B cell (primary cell): ENCODE data around the gene DDX60. TPM values are rescaled to one million over a fixed set of nuclear protein-coding genes. Genes with fewer than 3 reads are reported as not detected.

Source experiments
- ATAC-seq: fragments of 200-7000 bp; cut with Tn5 transposase; one replicate; pipeline ENCODE4 v1.10.0; 2021; ENCODE audit warnings: low read depth, mild to moderate bottlenecking, moderate number of reproducible peaks, moderate library complexity
- CTCF ChIA-PET: fragments of 350-600 bp; sonication (Branson Sonifier 250); formaldehyde crosslinking; loops from one replicate; lab custom pipeline; 2021; ENCODE audit warnings: antibody characterized with exemption, inconsistent platforms; lab: Charles Lee
- POLR2A ChIA-PET: fragments of 350-600 bp; sonication (Branson Sonifier 250); formaldehyde crosslinking; loops from one replicate; lab custom pipeline; 2021; ENCODE audit warnings: antibody characterized with exemption; lab: Charles Lee
- DNase-seq: peaks from one replicate; pipeline ENCODE4 v3.0.0; 2013
- H2AFZ ChIP-seq: 2 replicates; pipeline ENCODE4 v1.6.1; 2012; ENCODE audit warnings: mild to moderate bottlenecking, low read depth, low read length; ENCODE audit not compliant: insufficient read depth, poor library complexity, severe bottlenecking
- H3K27ac ChIP-seq, 2 donors: 1 replicate in 1 of 2; 2 replicates in 1 of 2; pipeline ENCODE4 v1.5.1; 2012 to 2013; ENCODE audit warnings: low read length in 2 of 2, mild to moderate bottlenecking in 2 of 2, moderate library complexity in 1 of 2
- H3K27me3 ChIP-seq, 4 experiments: fragments of 200-600 bp in 1 of 4; sonication (generic) in 1 of 4; replicated peaks in 1 of 4; 1 replicate in 2 of 4; 2 replicates in 2 of 4; pipeline versions ENCODE4 v1.6.1 to v1.7.0; 2013 to 2016; ENCODE audit warnings: low read length in 3 of 4, mild to moderate bottlenecking in 2 of 4, mixed read lengths in 1 of 4, moderate library complexity in 1 of 4; ENCODE audit not compliant: insufficient read depth in 4 of 4, control insufficient read depth in 3 of 4; ENCODE audit errors: control extremely low read depth in 1 of 4
- H3K36me3 ChIP-seq, 2 experiments: replicated peaks in 1 of 2; 1 replicate in 1 of 2; 2 replicates in 1 of 2; pipeline versions ENCODE4 v1.6.1 to v1.7.1; 2013; ENCODE audit warnings: low read length in 1 of 2; ENCODE audit not compliant: insufficient read depth in 2 of 2, control insufficient read depth in 1 of 2; ENCODE audit errors: control extremely low read depth in 1 of 2, extremely low read depth in 1 of 2
- H3K4me1 ChIP-seq, 2 donors: fragments of 200-600 bp in 1 of 2; sonication (generic) in 1 of 2; 1 replicate in 1 of 2; 2 replicates in 1 of 2; pipeline versions ENCODE4 v1.5.1 to v1.6.1; 2013 to 2017; ENCODE audit warnings: low read length in 2 of 2; ENCODE audit not compliant: control insufficient read depth in 2 of 2, insufficient read depth in 2 of 2
- H3K4me2 ChIP-seq: replicated peaks from 2 replicates; pipeline ENCODE3; 2012; ENCODE audit warnings: mild to moderate bottlenecking, low read depth, low read length; ENCODE audit not compliant: poor library complexity, severe bottlenecking
- H3K4me3 ChIP-seq, 5 experiments: fragments of 200-600 bp in 1 of 5; sonication (generic) in 1 of 5; 1 replicate in 3 of 5; 2 replicates in 2 of 5; pipeline versions ENCODE4 v1.5.1 to v1.7.0; 2011 to 2016; ENCODE audit warnings: low read length in 4 of 5, mild to moderate bottlenecking in 4 of 5, low read depth in 2 of 5, control low read depth in 1 of 5, moderate library complexity in 1 of 5; ENCODE audit not compliant: insufficient read depth in 1 of 5; ENCODE audit errors: control extremely low read depth in 1 of 5, extremely low read depth in 1 of 5
- H3K79me2 ChIP-seq: fragments of 200-600 bp; sonication (generic); one replicate; pipeline ENCODE4 v1.6.0; 2016; ENCODE audit warnings: low read length; ENCODE audit not compliant: control insufficient read depth, insufficient read depth
- H3K9ac ChIP-seq: fragments of 200-600 bp; sonication (generic); 2 replicates; pipeline ENCODE4 v1.6.1; 2017; ENCODE audit warnings: mild to moderate bottlenecking, low read length, moderate library complexity
- H3K9me3 ChIP-seq, 3 donors: one replicate each; pipeline versions ENCODE4 v1.6.1 to v1.7.1; 2013; ENCODE audit warnings: low read length in 2 of 3; ENCODE audit not compliant: control insufficient read depth in 2 of 3, insufficient read depth in 1 of 3; ENCODE audit errors: control extremely low read depth in 1 of 3
- H4K20me1 ChIP-seq: 2 replicates; pipeline ENCODE4 v1.6.0; 2012; ENCODE audit warnings: mild to moderate bottlenecking, low read length; ENCODE audit not compliant: insufficient read depth, control insufficient read depth, poor library complexity, severe bottlenecking
- H3K27ac Mint-ChIP-seq: one replicate; pipeline ENCODE4 v1.8.0; 2021; ENCODE audit warnings: mixed read lengths
- H3K27me3 Mint-ChIP-seq: one replicate; pipeline ENCODE4 v1.8.0; 2021; ENCODE audit warnings: mixed read lengths
- H3K4me1 Mint-ChIP-seq: one replicate; pipeline ENCODE4 v1.8.0; 2021; ENCODE audit warnings: mixed read lengths
- H3K4me3 Mint-ChIP-seq: one replicate; pipeline ENCODE4 v1.8.0; 2021; ENCODE audit warnings: mixed read lengths
- H3K9me3 Mint-ChIP-seq: one replicate; pipeline ENCODE4 v1.8.0; 2022; ENCODE audit warnings: mixed read lengths; ENCODE audit not compliant: insufficient read depth
- EZH2 ChIP-seq: IDR thresholded peaks from 2 replicates; pipeline ENCODE4 v1.6.1; 2012; ENCODE audit warnings: borderline replicate concordance, low read depth, mild to moderate bottlenecking, moderate library complexity, low read length; ENCODE audit not compliant: insufficient read depth, poor library complexity, severe bottlenecking
- WGBS: methylation state at CpG from one replicate; pipeline ENCODE4 v1.1.5; 2013; ENCODE audit warnings: missing lambda C conversion rate; ENCODE audit not compliant: insufficient coverage; 5-methylcytosine and 5-hydroxymethylcytosine counted together
- intact Hi-C: fragments of 100-400 bp; cut with micrococcal nuclease; formaldehyde crosslinking; loops from one replicate; pipeline ENCODE4 v1.10.0; 2022
- polyA plus RNA-seq: library from polyadenylated mRNA; depleted of rRNA; stranded (reverse); fragments of >200 nt; gene quantifications from 2 replicates; pipeline ENCODE4 v1.2.3, GENCODE V29; 2012
- total RNA-seq, 2 donors: library from RNA; stranded (reverse); fragments of 120-200 nt in 1 of 2; gene quantifications; 1 replicate in 1 of 2; 2 replicates in 1 of 2; pipeline versions ENCODE4 v1.2.3 to v1.2.4, GENCODE V29; 2013 to 2022
- TF ChIP-seq, protein P1 (sequence below): fragments of 200-600 bp; IDR thresholded peaks from one replicate; pipeline ENCODE4 v1.8.0; 2022; ENCODE audit warnings: antibody characterized with exemption, mild to moderate bottlenecking

Gene DDX60
- total and polyA plus RNA-seq, 2 donors (not counting 1 experiment from before 2014, with no cell fraction given), result 7.0 to 21.3 TPM

DNA sequence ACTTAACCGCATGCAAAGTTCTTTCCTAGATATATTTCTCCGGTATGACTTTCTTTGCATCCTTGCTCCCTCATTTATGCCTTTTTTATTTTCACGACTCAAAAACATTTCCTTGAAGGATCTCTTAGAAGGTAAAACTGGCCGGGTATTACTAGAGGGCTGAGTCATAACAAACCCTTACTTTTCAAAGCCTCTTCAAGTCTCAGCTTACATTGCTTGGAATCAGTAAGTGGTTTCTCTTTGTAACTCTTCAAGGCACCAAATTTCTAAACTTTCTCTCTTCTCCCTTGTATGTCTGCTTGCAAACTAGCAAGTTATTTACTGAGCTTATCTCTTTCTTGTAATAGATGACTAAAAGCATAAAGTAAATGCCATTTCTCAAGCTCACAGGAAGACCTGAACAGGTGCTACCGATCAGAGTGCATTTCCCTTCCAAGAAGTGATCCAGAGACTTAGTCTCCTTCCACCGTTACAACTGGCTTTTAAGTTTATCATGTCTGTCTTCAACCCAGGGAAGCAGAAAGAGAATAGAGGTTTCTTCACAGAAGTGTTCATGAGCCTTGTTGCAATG is 150.8 kb downstream of the DDX60 start:
- ATAC-seq (no peak), DNase-seq (no peak)
- Histone ChIP-seq H3K79me2 (no peaks in the 10 kb centered on the region), H3K4me2 (no peak overlapping the region), H3K9me3 (no peaks in the 10 kb centered on the region), H3K27ac (no peak overlapping the region), H4K20me1 (no peaks in the 10 kb centered on the region), H3K4me1 (no peaks in the 10 kb centered on the region), H3K27me3 (no peaks in the 10 kb centered on the region), H2AFZ (no peak overlapping the region), H3K9ac (no peak overlapping the region), H3K4me3 (no peak overlapping the region), H3K36me3 (no peaks in the 10 kb centered on the region)
- no peaks in the 10 kb centered on the region for H3K9me3 Mint-ChIP-seq
- TF ChIP-seq, protein P1, sequence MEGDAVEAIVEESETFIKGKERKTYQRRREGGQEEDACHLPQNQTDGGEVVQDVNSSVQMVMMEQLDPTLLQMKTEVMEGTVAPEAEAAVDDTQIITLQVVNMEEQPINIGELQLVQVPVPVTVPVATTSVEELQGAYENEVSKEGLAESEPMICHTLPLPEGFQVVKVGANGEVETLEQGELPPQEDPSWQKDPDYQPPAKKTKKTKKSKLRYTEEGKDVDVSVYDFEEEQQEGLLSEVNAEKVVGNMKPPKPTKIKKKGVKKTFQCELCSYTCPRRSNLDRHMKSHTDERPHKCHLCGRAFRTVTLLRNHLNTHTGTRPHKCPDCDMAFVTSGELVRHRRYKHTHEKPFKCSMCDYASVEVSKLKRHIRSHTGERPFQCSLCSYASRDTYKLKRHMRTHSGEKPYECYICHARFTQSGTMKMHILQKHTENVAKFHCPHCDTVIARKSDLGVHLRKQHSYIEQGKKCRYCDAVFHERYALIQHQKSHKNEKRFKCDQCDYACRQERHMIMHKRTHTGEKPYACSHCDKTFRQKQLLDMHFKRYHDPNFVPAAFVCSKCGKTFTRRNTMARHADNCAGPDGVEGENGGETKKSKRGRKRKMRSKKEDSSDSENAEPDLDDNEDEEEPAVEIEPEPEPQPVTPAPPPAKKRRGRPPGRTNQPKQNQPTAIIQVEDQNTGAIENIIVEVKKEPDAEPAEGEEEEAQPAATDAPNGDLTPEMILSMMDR, result no peak
- no peak for TF ChIP-seq EZH2
- H3K27me3 Mint-ChIP-seq, result peaks cover 3% of the 10 kb centered on the region
- CTCF ChIA-PET, result no interaction called here
- no peak overlapping the region for H3K27ac Mint-ChIP-seq
- intact Hi-C loops, result no loop called here
- POLR2A ChIA-PET, result no interaction called here
- 100% methylated on average over 1 of the region's 6 CpGs for WGBS
- no peak overlapping the region for H3K4me3 Mint-ChIP-seq
- no peaks in the 10 kb centered on the region for H3K4me1 Mint-ChIP-seq

Other genes with a start within 250 kb of the DDX60 start
- not detected in 2 replicates for gene ANXA10, start 226.2 kb downstream of the DDX60 start, total RNA-seq
- not detected in 2 replicates for gene ANXA10, start 226.2 kb downstream of the DDX60 start, polyA plus RNA-seq
- 29.7 and 34.1 TPM in 2 replicates for gene DDX60L, start 161.7 kb upstream of the DDX60 start, total RNA-seq
- 15.0 and 28.9 TPM in 2 replicates for gene DDX60L, start 161.7 kb upstream of the DDX60 start, polyA plus RNA-seq
- gene PALLD, start 178.3 kb upstream of the DDX60 start, total RNA-seq, result 0.71 TPM in 1 of 2 replicates, not detected in the other
- 0.12 and 0.63 TPM in 2 replicates for gene PALLD, start 178.3 kb upstream of the DDX60 start, polyA plus RNA-seq